Measurements from ENCODE around the gene FAM161B. TPM values are rescaled to one million over a fixed set of nuclear protein-coding genes. Genes with fewer than 3 reads are reported as not detected.

Gene FAM161B, protein sequence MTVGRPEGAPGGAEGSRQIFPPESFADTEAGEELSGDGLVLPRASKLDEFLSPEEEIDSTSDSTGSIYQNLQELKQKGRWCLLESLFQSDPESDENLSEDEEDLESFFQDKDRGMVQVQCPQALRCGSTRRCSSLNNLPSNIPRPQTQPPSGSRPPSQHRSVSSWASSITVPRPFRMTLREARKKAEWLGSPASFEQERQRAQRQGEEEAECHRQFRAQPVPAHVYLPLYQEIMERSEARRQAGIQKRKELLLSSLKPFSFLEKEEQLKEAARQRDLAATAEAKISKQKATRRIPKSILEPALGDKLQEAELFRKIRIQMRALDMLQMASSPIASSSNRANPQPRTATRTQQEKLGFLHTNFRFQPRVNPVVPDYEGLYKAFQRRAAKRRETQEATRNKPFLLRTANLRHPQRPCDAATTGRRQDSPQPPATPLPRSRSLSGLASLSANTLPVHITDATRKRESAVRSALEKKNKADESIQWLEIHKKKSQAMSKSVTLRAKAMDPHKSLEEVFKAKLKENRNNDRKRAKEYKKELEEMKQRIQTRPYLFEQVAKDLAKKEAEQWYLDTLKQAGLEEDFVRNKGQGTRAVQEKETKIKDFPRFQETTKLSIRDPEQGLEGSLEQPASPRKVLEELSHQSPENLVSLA
- total RNA-seq, result 4.1 and 4.2 TPM in 2 replicates

DNA sequence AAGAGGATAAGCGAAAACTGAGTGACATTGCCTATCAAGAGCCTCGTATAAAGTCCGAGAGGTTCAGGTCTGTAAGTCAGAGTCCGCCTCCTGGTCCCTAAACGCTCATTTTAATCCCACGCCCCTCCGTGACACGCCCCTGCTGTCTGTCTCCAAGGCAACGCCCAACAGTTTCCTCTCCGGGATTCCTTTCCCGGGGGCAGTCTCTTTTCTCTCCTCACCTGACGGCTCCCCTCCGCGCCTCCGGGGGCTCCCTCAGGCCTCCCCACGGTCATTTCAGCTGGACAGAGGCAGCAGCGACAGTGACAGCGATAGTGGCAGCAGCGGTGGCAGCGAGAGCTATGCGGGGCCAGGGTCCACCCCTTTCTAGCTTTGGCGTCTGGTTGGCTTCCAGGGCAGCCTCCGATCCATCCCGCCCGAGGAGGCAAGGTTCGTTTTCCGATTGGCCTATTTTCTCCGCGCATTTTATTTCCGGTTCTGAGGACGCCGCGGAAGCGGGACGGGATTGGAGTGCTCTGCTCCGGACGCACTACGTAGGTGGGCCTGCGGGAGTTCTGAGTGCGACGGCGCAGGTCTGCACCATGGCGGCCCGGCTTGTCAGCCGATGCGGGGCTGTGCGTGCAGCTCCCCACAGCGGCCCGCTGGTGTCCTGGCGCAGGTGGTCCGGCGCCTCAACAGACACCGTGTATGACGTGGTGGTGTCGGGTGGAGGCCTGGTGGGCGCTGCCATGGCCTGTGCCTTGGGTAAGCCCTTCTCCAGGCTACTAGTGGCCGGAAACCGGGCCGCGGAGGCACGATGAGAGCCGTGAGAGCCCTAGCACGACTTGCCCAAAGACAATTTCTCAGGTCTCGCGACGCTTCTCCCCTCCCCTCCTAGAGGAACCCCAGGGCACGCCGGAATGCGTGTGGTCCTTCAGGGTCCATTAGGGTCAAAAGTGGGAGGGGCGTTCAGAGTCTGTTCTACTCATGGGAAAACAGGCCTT lies at the start of gene FAM161B, which contains the start of gene COQ6:
Gene FAM161B, minus strand, starts transcription at position 343 of the 983 bp plus-strand sequence. Its CDS starts 68 bp downstream, at position 275.
Gene COQ6, plus strand, starts transcription at position 551 of the 983 bp plus-strand sequence. Its CDS starts 31 bp downstream, at position 582.

DNA sequence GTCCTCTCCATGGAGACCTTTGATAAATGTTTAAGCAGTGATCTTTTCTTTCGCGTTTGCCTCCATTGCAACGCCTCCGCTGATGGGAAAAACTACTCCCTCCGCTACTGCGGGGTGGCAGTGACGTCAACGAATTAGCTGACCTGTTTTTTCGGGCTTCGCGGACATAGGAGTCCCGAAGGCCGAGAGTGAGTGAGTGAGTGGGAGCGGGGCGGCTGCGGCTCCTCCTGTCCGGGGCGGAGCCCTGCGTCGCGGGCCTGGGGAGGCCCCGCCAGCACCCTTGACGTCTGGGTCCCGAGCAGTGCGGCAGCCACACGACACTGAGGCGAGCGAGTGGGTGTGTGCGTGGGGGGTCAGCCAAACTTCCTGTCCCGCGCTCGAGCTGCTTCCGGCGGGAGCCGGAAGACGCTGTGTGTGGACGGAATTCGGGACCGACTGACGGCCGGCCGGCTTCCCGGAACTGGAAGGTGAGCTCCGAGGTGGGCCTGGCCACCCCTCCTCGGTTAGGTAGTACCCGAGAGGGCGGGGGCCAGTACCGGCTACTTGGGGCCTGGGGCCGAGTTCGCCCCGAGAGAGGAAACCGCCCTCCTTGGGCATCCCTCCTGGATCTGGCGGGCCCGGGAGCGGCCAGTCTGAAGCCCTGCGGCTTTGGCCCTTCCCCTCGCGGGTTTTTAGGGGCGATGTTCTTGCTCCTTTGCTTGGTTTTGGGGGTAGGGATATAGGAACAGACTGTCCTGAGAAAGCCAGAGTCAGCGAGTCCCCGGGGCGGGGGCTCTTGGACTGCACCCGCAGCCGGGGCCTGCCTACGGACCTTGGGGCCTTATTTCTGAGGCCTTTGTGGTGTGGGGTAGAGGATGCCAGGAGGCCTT lies 63.2 kb downstream of the FAM161B start, which contains the start of gene ZNF410:
Gene ZNF410, plus strand, starts transcription at position 411 of the 869 bp plus-strand sequence. CDS start 5,317 bp downstream, outside the sequence.

Other genes starting within 250 kb of the FAM161B start
- 15.7 and 30.3 TPM in 2 replicates for gene PNMA1, start 235.7 kb downstream of the FAM161B start, total RNA-seq
- 5.2 and 9.6 TPM in 2 replicates for gene PTGR2, start 98.3 kb downstream of the FAM161B start, total RNA-seq
- 72.6 and 76.8 TPM in 2 replicates for gene ZNF410, start 63.2 kb downstream of the FAM161B start, total RNA-seq
- 20.0 and 22.1 TPM in 2 replicates for gene COQ6, start 208 bp upstream of the FAM161B start, total RNA-seq
- gene ENTPD5, start 69.2 kb upstream of the FAM161B start, total RNA-seq, result 11.7 and 17.0 TPM in 2 replicates
- gene BBOF1, start 69.3 kb upstream of the FAM161B start, total RNA-seq, result 5.5 and 6.0 TPM in 2 replicates
- 58.0 and 62.0 TPM in 2 replicates for gene ALDH6A1, start 134.4 kb upstream of the FAM161B start, total RNA-seq
- 6.1 and 8.3 TPM in 2 replicates for gene LIN52, start 134.9 kb upstream of the FAM161B start, total RNA-seq

Data from smooth muscle cell of trachea (primary cell).